Measurements from ENCODE around the gene DNAJC6. TPM values are rescaled to one million over a fixed set of nuclear protein-coding genes. Genes with fewer than 3 reads are reported as not detected.

DNAJC6 gene
- total and polyA plus RNA-seq, 12 donors = 0.88 to 10.5 (median 5.2) TPM

- intact Hi-C loops (cut with DNase I) = loop anchor here in 3 of 10 donors (5.0 to 10.0 kb wide), 3 partner anchors 147 to 250 kb away; no protein-coding TSS in a partner anchor
Measured at GRCh38 chr1:65437616-65438015, 128.3 kb downstream of the DNAJC6 start.

GRCh38 chr1:65440322-65440900 lies 131.1 kb downstream of the DNAJC6 start:
- Histone ChIP-seq H3K4me1 (peaks cover 0 to 10% (median 0%) of the 10 kb centered on the region in 9 donors), H3K9me3 (no peaks in the 10 kb centered on the region), H3K27me3 (no peaks in the 10 kb centered on the region), H3K4me3 (no peak overlapping the region), H3K36me3 (peaks cover 0 to 10% (median 0%) of the 10 kb centered on the region in 9 donors), H3K27ac (no peak overlapping the region)
- WGBS, 2 donors = 66 to 74% methylated on average over 12 of the region's 12 CpGs
- intact Hi-C loops (cut with DNase I) = no loop called here
- DNase-seq (no peak), ATAC-seq (no peak)
- no peak for TF ChIP-seq CTCF (IDR thresholded peaks at IDR 0.05)

More at GRCh38 chr1:65437616-65438015, 128.3 kb downstream of the DNAJC6 start:
- no peaks in the 10 kb centered on the region for H3K9me3 ChIP-seq
- H3K4me1 ChIP-seq = peaks cover 0 to 10% (median 0%) of the 10 kb centered on the region in 9 donors
- no peak for DNase-seq
- ATAC-seq = no peak
- no peaks in the 10 kb centered on the region for H3K27me3 ChIP-seq
- no peak overlapping the region for H3K27ac ChIP-seq
- WGBS, 2 donors = 98% methylated on average over 7 of the region's 7 CpGs
- H3K36me3 ChIP-seq = peaks cover 0 to 31% (median 0%) of the 10 kb centered on the region in 9 donors
- no peak overlapping the region for H3K4me3 ChIP-seq
- no peak for TF ChIP-seq CTCF (IDR thresholded peaks at IDR 0.05)

GRCh38 chr1:65440915-65441314 lies 131.6 kb downstream of the DNAJC6 start:
- 56 to 61% methylated on average over 1 of the region's 1 CpG for WGBS, 2 donors
- H3K4me3 ChIP-seq = no peak overlapping the region
- H3K9me3 ChIP-seq = no peaks in the 10 kb centered on the region
- ATAC-seq (no peak), DNase-seq (no peak)
- intact Hi-C loops (cut with DNase I) = no loop called here
- H3K36me3 ChIP-seq = peaks cover 0 to 5% (median 0%) of the 10 kb centered on the region in 9 donors
- H3K27me3 ChIP-seq = no peaks in the 10 kb centered on the region
- no peak overlapping the region for H3K27ac ChIP-seq
- H3K4me1 ChIP-seq = peaks cover 0 to 6% (median 0%) of the 10 kb centered on the region in 9 donors
- no peak for TF ChIP-seq CTCF (IDR thresholded peaks at IDR 0.05)

- Histone ChIP-seq H3K9me3 (no peaks in the 10 kb centered on the region), H3K27ac (no peak overlapping the region), H3K27me3 (no peaks in the 10 kb centered on the region), H3K4me1 (peaks cover 0 to under 1% (median 0%) of the 10 kb centered on the region in 9 donors), H3K36me3 (no peaks in the 10 kb centered on the region), H3K4me3 (no peak overlapping the region)
- 64 to 76% methylated on average over 3 of the region's 3 CpGs for WGBS, 2 donors
- intact Hi-C loops (cut with DNase I) = no loop called here
- DNase-seq (no peak), ATAC-seq (no peak)
- no peak for TF ChIP-seq CTCF (IDR thresholded peaks at IDR 0.05)
Measured at GRCh38 chr1:65441464-65441863, 132.1 kb downstream of the DNAJC6 start.

Measured in heart right ventricle (tissue), 16 donors.